Activated CD8-positive, alpha-beta memory T cell treated with anti-CD3 and anti-CD28 coated beads, Interleukin-2, amount 10 ng/mL, durations not matched to agents 7 days and 5 days (primary cell): ENCODE data around the gene PRAMEF17. TPM values are rescaled to one million over a fixed set of nuclear protein-coding genes. Genes with fewer than 3 reads are reported as not detected.
"Not testable (repeated sequence)": the region's sequence is repeated elsewhere in the genome, so short reads cannot be mapped to it uniquely, and the experiment has no call there.

ENCODE experiments used
- ATAC-seq: fragments of 150-1000 bp; cut with Tn5 transposase; one replicate; pipeline ENCODE4 v1.10.0; 2021; ENCODE audit warnings: moderate library complexity
- CTCF ChIA-PET: fragments of 350-600 bp; sonication (Branson Sonifier 250); formaldehyde crosslinking; loops from one replicate; lab custom pipeline; 2021; ENCODE audit warnings: antibody characterized with exemption; lab: Charles Lee
- DNase-seq: peaks from one replicate; pipeline ENCODE4 v3.0.0-alpha.2; 2020
- H3K27ac Mint-ChIP-seq: one replicate; pipeline ENCODE4 v1.8.0; 2021; ENCODE audit warnings: mild to moderate bottlenecking, mixed read lengths
- H3K27me3 Mint-ChIP-seq: one replicate; pipeline ENCODE4 v1.8.0; 2021; ENCODE audit warnings: mixed read lengths
- H3K36me3 Mint-ChIP-seq: one replicate; pipeline ENCODE4 v1.8.0; 2021; ENCODE audit warnings: mild to moderate bottlenecking, mixed read lengths
- H3K4me1 Mint-ChIP-seq: one replicate; pipeline ENCODE4 v1.8.0; 2021; ENCODE audit warnings: mixed read lengths
- H3K4me3 Mint-ChIP-seq: one replicate; pipeline ENCODE4 v1.8.0; 2021; ENCODE audit warnings: mild to moderate bottlenecking, moderate library complexity, mixed read lengths
- H3K9me3 Mint-ChIP-seq: one replicate; pipeline ENCODE4 v1.8.0; 2022; ENCODE audit warnings: low read depth, mixed read lengths
- total RNA-seq, 2 experiments: library from RNA; stranded (reverse); gene quantifications; one replicate each; pipeline ENCODE4 v1.2.3, GENCODE V29; 2021

Gene PRAMEF17, protein sequence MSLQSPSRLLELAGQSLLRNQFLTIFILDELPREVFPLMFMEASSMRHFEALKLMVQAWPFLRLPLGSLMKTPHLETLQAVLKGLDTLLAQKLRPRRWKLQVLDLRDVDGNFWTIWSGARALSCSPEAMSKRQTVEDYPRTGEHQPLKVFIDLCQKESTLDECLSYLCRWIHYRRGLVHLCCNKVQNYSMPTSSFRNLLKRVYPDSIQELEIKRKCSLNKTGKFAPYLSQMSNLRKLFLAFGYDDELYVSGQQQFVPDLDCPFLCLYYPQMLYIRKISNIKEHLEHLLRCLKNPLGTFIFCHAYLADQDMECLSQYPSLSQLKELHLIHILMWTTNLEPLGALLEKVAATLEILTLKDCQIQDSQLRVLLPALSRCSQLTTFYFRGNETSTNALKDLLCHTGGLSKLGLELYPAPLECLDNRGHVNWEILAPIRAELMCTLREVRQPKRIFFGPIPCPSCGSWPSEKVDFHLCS
- total RNA-seq: not detected

DNA sequence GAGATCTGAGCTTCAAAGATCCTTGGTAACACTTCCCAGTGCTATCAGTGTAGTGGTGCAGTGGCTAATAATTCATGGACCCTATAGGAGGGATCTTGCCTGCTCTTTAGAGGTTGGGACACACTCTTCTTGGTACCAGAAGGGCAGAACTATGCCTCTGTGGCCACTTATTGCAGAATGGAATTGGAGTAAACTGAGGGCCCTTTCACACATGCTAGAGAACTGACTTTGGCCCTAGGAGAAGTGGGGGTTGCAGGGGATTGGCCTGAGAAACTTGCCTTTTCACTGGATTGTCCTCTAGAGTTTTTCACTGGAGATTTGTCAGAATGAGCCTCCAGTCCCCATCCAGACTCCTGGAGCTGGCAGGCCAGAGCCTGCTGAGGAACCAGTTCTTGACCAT is at the start of gene PRAMEF17:
Gene PRAMEF17, plus strand, starts transcription at position 301 of the 400 bp plus-strand sequence. Its CDS starts 26 bp downstream, at position 327.
- H3K36me3 Mint-ChIP-seq, H3K4me3 Mint-ChIP-seq, H3K27ac Mint-ChIP-seq, H3K9me3 Mint-ChIP-seq, H3K27me3 Mint-ChIP-seq, H3K4me1 Mint-ChIP-seq, ATAC-seq, CTCF ChIA-PET, DNase-seq: not testable (repeated sequence)

DNA sequence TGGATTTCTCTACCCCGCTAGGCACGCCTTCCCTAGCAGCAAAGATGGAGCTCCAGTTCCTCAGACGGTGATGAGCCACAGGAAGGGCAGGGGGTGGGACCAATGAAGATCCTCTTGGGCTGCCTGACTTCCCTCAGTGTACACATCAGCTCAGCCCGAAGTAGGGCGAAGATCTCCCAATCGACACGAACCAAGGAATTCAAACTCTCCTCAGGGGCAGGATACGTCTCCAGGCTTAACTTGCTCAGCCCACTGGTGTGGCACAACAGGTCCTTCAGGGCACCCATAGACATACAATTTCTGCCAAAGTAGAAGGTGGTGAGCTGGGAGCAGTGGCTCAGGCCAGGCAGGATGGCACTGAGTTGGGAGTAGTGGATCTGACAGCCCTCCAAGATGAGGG is 46.9 kb upstream of the PRAMEF17 start:
- H3K27ac Mint-ChIP-seq, H3K36me3 Mint-ChIP-seq, H3K9me3 Mint-ChIP-seq, DNase-seq, H3K4me3 Mint-ChIP-seq, CTCF ChIA-PET, H3K4me1 Mint-ChIP-seq, ATAC-seq, H3K27me3 Mint-ChIP-seq: not testable (repeated sequence)

DNA sequence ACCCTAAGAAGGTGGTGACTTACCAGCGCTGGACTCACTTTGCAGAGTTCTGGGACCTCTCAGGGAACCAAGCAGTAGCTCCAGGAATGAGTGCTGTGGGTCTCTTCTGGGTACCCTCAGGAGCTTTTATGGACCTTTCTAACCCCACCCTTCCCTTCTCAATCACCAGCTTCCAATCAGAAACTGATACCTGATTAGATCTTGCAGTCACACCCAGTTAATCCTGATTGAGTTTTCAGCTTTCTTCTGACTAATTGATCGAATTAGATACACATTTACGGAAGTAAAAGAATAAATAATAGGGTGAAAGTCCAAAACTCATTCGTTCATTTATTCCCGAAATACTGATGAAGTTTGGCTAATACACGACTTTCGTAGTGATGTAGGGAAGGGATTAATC is 42.4 kb upstream of the PRAMEF17 start, which contains the start of gene PRAMEF14:
Gene PRAMEF14, minus strand, starts transcription at position 101 of the 400 bp plus-strand sequence. CDS start 1,820 bp downstream, outside the sequence.
- H3K9me3 Mint-ChIP-seq, H3K36me3 Mint-ChIP-seq, H3K4me3 Mint-ChIP-seq, DNase-seq, CTCF ChIA-PET, ATAC-seq, H3K27ac Mint-ChIP-seq, H3K27me3 Mint-ChIP-seq, H3K4me1 Mint-ChIP-seq: not testable (repeated sequence)

DNA sequence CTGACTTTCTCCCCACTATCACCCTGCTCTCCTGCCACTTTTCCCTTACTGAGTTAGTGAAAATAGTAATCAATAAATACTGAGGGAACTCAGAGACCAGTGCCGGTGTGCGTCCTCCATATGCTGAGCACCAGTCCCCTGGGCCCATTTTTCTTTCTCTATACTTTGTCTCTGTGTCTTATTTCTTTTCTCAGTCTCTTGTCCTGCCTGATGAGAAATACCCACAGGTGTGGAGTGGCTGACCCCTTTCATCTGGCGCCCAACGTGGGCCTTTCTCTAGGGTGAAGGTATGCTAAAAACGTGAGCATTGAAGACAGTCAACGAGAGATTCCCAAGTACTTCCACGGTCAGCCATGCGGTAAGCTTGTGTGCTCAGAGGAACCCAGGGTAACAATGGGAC is 36.0 kb upstream of the PRAMEF17 start:
- DNase-seq, H3K27ac Mint-ChIP-seq, H3K36me3 Mint-ChIP-seq, ATAC-seq, H3K4me3 Mint-ChIP-seq, CTCF ChIA-PET, H3K27me3 Mint-ChIP-seq, H3K4me1 Mint-ChIP-seq, H3K9me3 Mint-ChIP-seq: not testable (repeated sequence)

DNA sequence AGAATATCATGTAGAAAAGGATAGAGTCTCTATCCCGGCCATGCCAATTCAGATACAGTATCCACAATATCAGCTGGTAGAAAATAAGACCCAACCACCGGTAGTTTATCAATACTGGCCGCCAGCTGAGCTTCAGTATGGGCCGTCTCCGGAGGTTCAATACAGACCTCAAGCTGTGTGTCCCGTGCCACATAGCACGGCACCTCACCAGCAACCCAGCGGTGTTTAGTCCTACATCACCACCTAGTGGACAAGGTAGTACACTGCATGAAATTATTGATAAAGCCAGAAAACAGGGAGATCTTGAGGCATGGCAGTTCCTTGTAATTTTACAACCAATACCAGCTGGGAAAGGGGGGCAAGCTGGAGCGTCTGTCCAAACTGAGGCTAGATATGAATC is 35.0 kb upstream of the PRAMEF17 start:
- H3K4me3 Mint-ChIP-seq, H3K9me3 Mint-ChIP-seq, H3K27me3 Mint-ChIP-seq, DNase-seq, ATAC-seq, H3K36me3 Mint-ChIP-seq, CTCF ChIA-PET, H3K4me1 Mint-ChIP-seq, H3K27ac Mint-ChIP-seq: not testable (repeated sequence)

DNA sequence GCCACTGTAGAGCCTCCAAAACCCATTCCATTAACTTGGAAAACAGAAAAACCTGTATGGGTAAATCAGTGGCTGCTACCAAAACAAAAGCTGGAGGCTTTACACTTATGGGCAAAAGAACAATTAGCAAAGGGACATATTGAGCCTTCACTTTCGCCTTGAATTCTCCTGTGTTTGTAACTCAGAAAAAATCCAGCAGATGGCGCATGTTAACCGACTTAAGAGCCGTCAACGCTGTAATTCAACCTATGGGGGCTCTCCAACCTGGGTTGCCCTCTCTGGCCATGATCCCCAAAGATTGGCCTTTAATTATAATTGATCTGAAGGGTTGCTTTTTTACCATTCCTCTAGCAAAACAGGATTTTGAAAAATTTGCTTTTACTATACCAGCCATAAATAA is 32.7 kb upstream of the PRAMEF17 start:
- H3K4me3 Mint-ChIP-seq, H3K27ac Mint-ChIP-seq, H3K4me1 Mint-ChIP-seq, ATAC-seq, H3K27me3 Mint-ChIP-seq, H3K9me3 Mint-ChIP-seq, H3K36me3 Mint-ChIP-seq, CTCF ChIA-PET: not testable (repeated sequence)
- DNase-seq: peak; percentile 45

DNA sequence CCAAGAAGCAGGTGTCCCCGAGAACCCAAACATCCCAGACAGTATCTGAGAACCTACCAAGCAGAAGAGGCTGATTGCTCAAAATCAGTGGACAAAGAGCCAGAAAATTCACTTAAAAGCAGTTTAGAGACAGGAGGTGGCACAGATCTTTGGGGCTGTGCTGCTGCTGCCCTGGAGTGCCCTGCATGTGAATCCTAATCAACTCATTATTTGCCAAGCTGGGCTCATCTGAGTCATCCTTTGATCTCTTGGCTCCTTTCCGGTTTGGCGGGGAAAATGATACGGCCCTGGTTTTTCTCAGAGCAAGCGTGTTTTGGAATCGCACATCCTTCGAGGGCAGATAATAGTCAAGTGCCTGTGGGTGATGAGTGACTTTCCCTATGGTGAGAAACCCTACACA is 27.1 kb upstream of the PRAMEF17 start:
- H3K4me1 Mint-ChIP-seq, H3K27ac Mint-ChIP-seq, H3K36me3 Mint-ChIP-seq, H3K9me3 Mint-ChIP-seq, CTCF ChIA-PET, H3K27me3 Mint-ChIP-seq, H3K4me3 Mint-ChIP-seq, DNase-seq, ATAC-seq: not testable (repeated sequence)

DNA sequence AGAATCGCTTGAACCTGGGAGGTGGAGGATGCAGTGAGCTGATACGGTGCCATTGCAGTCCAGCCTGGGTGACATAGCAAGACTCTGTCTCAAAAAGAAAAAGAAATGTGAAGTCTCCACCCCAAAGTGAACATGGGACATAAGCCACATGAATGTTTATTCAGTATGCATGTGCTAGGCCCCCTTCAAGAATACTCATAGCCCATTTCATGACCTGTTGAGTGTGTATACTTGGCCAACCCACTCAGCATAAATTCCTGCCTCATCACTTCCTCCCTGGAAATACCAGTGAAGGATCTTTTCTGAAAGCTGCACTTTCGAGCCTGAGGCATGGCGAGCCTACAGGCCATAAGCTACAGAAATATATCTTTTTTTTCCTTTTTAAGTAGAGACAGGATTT is 24.5 kb upstream of the PRAMEF17 start:
- H3K27ac Mint-ChIP-seq, CTCF ChIA-PET, DNase-seq, H3K27me3 Mint-ChIP-seq, ATAC-seq, H3K36me3 Mint-ChIP-seq, H3K9me3 Mint-ChIP-seq, H3K4me3 Mint-ChIP-seq, H3K4me1 Mint-ChIP-seq: not testable (repeated sequence)

DNA sequence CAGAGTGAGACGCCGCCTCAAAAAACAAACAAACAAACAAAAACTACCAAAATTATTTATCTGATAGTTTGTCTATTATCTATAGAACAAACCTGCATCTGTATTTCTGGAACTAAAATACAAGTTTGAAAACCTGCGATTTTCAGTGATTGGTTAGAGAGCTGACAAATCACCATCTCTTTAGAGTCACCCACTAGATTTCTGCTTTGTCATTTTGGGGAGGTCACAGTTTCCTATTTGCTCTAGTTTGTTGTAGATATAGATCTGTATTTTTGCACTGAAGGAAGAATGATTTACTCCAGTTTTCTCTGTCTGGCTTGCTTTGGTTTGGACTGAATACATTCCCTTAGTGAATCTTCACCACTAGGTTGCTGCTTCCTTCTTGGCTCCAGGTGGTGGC is 22.9 kb upstream of the PRAMEF17 start:
- DNase-seq, H3K9me3 Mint-ChIP-seq, H3K36me3 Mint-ChIP-seq, H3K27ac Mint-ChIP-seq, H3K27me3 Mint-ChIP-seq, H3K4me3 Mint-ChIP-seq, H3K4me1 Mint-ChIP-seq, CTCF ChIA-PET, ATAC-seq: not testable (repeated sequence)

DNA sequence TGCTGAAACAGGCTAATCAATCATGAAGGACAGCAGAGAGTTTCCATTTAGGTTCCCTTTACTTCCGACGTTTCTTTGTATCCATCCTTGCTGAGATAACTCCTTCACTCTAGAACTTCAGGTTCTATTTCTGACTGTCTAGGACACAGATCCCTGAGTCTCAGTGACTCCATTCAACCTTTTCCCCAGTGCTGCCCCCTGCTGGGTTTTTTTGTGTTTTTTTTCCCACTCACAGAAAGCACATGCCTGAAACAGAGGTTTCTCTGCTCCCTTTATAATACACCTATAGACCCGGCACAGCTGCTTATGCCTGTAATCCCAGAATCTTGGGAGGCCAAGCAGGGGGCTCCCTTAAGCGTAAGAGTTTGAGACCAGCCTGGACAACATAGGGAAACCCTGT is 20.9 kb upstream of the PRAMEF17 start:
- DNase-seq: peak; percentile 48
- H3K4me3 Mint-ChIP-seq, H3K27me3 Mint-ChIP-seq, CTCF ChIA-PET, H3K36me3 Mint-ChIP-seq, H3K27ac Mint-ChIP-seq, H3K9me3 Mint-ChIP-seq, ATAC-seq, H3K4me1 Mint-ChIP-seq: not testable (repeated sequence)

DNA sequence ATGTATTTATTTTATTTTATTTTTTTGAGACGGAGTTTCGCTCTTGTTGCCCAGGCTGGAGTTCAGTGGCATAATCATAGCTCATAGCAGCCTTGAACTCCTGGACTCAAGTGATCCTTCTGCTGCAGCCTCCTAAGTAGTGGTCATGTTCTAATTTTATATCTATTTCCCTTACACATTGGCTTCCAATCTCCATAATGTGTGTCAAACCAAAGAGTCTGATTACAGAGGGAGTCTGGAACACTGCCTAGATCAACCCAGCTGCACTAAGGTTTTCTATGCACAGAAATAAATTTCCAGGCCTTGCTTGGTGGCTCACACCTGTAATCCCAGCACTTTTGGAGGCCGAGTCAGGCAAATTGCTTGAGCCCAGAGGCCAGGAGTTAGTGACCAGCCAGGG is 10.4 kb upstream of the PRAMEF17 start:
- H3K27ac Mint-ChIP-seq, H3K27me3 Mint-ChIP-seq, ATAC-seq, H3K4me3 Mint-ChIP-seq, H3K9me3 Mint-ChIP-seq, H3K36me3 Mint-ChIP-seq, DNase-seq, CTCF ChIA-PET, H3K4me1 Mint-ChIP-seq: not testable (repeated sequence)

DNA sequence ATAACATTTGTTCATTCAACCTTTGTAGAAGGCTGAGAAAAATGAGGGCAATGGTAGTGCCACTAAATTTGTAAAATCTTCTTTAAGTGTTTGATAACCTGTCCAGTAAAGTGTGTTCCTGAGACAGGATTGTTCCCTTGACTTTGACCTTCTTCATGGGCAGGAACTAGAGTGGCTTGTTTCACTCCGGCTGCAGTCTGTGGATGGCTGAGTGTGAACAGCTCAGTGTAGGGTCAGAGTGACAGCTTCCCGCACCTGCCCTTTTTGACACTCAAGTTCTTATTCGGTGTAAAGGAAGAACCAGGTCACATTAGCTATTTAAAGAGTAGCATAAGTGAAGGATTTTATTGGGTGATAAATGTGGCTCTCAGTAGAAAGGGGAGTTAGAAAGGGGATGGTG is 9.1 kb upstream of the PRAMEF17 start:
- H3K36me3 Mint-ChIP-seq: not testable (repeated sequence)

DNA sequence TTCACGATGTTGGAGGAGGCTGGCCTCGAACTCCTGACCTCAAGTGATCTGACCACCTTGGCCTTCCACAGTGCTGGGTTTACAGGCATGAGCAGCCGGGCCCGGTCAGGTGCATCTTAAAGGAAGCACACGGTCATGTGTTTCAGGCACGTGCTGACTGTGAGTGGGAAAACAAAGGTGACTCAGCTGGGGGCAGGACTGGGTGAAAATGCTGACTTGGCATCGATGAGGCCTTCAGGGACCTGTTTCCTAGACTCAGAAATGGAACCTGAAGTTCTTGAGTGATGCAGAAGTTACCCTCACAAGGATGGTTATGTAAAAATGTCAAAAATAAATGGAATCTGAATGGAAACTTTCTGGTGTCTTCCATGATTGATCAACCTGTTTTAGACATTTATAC is 3.6 kb downstream of the PRAMEF17 start:
- H3K27me3 Mint-ChIP-seq, H3K4me1 Mint-ChIP-seq, H3K36me3 Mint-ChIP-seq, H3K9me3 Mint-ChIP-seq, ATAC-seq, H3K27ac Mint-ChIP-seq, DNase-seq, H3K4me3 Mint-ChIP-seq, CTCF ChIA-PET: not testable (repeated sequence)

More for the DNA sequence above, 9.1 kb upstream of the PRAMEF17 start:
- ATAC-seq, H3K27me3 Mint-ChIP-seq, DNase-seq, H3K4me1 Mint-ChIP-seq, H3K4me3 Mint-ChIP-seq, H3K9me3 Mint-ChIP-seq, CTCF ChIA-PET, H3K27ac Mint-ChIP-seq: not testable (repeated sequence)

DNA sequence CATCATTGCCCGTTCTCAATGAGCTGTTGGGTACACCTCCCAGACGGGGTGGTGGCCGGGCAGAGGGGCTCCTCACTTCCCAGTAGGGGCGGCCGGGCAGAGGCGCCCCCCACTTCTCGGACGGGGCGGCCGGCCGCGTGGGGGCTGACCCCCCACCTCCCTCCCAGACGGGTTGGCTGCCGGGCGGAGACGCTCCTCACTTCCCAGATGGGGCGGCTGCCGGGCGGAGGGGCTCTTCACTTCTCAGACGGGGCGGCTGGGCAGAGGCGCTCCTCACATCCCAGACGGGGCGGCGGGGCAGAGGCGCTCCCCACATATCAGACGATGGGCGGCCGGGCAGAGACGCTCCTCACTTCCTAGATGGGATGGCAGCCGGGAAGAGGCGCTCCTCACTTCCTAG is 5.3 kb downstream of the PRAMEF17 start:
- not testable (repeated sequence) for H3K9me3 Mint-ChIP-seq

More for the DNA sequence above, 5.3 kb downstream of the PRAMEF17 start:
- DNase-seq, ATAC-seq, H3K36me3 Mint-ChIP-seq, H3K4me1 Mint-ChIP-seq, CTCF ChIA-PET, H3K27ac Mint-ChIP-seq, H3K4me3 Mint-ChIP-seq, H3K27me3 Mint-ChIP-seq: not testable (repeated sequence)
